GM18511 (cell line): ENCODE results near the gene COPE.
"Not testable (repeated sequence)": the region's sequence is repeated elsewhere in the genome, so short reads cannot be mapped to it uniquely, and the experiment has no call there.

Source experiments
- ATAC-seq: cut with Tn5 transposase; IDR thresholded peaks from one replicate; pipeline ENCODE4 v1.9.1; 2021; ENCODE audit warnings: mild to moderate bottlenecking, moderate library complexity; ENCODE audit not compliant: unreplicated experiment

COPE gene

DNA sequence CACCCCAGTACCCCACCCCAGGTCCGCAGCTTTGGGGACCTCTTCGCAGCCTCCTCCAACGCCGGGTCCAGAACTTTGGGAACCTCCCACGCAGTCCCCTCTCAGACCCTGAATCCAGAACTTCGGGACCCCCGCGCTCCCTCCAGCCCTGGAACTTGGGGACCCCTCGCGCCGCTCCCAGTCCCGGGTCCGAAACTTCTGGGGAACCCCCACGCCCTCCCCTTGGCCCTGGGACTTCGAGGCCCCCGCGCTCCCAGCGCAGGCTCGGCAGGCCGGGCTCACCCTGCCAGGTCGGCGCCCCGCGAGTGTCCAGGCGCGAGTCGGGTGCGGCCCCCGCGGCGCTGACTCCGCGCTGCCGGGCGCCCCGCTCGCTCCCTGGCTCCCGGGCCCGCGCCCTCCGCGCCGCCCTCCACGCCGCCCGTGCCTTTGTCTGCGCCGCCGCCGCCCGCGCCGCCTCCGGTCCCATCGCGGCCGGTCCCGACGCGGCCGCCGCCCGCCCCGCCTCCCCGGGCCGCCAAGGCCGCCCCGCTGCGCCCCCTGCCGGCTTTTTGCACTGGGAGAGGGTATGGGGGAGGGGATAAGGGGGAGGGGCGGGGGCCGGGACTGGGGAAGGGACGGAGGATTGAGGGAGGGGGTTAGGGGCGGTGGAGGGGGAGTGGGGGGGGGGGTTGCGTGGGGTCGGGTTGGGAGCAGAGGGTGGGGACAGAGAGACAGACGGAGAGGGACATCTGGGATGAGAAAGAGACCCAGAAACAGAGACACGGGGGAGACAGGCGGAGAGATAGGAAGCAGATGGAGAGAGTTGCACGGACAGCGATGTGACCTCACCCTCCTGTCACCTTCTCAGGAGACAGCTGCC is 21.8 kb upstream of the COPE start, which contains the start of gene HOMER3:
Gene HOMER3 (minus strand): TSS at position 449 of the 859 bp plus-strand sequence. CDS start 2,235 bp downstream, outside the sequence.
- no peak for ATAC-seq

DNA sequence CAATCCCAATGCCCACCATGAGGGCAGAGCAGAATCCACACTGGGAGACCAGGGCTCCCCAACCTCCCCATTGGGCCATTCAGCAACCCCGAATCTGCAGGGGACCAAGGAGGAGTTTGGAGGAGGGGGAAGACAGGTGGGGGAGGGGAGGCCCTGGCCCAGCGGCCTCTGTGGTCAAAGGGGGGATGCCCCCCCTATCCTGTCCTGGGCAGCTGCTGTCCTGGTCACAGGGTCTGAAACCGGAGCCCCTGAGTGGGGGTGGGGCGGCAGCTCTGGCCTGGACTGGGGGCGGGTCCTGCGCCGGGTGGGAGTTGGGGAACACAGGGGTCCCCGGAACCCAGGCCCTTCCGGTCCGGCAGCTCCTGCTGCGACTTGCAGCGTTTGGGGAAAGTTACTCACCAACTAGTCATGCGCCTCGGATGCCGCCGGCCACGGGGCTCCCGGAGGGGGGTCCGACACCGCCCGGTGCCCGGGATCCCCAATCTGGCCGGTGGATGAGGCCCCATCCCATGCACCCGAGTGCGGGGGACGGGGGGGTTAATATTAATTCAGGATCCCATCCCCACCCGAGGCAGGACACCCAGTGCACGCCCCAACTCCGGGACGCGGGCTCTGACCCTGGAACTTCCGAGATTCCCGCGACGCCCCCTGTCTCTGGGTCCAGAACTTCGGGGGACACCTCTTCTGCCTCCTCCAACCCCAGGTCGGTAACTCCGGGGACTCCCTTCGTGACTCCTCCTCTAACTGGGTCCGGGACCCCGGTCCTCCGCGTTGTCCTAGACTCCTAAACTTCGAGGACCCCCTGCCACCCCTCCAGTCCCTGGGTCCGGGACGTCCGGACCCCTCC is 21.0 kb upstream of the COPE start:
- no peak for ATAC-seq

DNA sequence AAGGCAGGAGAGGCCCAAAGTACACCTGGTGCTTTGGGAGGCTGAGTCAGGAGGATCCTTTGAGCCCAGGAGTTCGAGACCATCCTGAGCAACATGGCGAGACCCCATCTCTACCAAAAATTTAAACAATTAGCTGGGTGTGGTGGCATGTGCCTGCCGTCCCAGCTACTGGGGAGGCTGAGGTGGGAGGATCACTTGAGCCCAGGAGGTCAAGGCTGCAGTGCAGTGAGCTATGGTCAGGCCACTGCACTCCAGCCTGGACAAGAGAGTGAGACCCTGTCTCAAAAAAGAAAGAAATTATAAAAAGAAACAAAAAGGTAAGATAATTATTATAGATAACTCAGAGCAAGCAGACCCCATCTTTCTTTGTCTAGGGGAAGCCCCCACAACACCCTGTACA is 20.0 kb upstream of the COPE start:
- ATAC-seq, result no peak

DNA sequence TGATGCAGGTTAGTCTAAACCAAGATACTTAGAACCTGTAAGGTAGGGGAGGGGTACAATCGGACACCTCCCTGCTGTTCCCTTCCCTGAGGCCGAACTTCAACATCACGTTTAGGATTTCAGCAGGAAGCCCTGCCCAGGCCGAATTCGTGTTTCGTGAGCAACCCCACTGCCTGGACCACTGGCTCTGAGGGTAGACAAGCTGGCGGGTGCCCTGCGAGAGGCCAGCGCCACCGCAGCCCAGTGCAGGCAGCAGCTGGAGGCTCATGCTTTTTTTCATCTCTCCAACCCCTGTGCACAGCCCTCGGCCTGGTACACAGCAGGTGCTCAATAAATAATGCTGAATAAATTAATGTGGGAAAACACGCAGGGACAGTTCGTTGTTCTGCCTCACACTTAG is 14.1 kb upstream of the COPE start:
- no peak for ATAC-seq

DNA sequence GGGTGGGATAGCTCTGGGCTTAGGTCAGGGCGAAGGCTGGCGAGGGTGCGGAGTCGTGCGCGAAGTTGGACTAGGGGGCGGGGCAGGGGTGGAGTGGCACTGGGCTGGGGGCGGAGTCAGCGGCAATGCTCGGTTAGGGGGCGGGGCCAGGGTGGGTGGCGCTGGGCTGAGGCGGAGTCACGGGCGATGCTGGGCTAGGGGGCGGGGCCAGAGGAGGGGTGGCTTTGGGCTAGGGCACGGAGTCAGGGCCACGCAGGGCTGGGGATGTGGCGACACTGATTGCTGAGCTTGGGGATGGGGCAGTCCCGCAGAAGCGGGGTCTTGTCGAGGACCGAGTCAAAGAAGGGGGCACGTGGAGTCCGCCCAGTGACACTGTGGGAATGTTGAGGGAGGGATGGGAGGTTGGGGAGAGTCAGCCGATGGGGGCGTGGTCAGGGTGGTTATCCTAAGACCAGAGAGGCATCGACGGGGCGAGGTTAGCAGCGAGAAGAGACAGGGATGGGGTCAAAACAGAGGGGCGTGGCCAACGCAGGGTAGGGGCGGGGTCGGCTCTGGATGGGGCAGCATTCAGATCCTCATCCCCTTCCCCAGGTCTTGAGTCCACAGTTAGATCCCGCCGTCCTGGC is 13.1 kb upstream of the COPE start:
- no peak for ATAC-seq

DNA sequence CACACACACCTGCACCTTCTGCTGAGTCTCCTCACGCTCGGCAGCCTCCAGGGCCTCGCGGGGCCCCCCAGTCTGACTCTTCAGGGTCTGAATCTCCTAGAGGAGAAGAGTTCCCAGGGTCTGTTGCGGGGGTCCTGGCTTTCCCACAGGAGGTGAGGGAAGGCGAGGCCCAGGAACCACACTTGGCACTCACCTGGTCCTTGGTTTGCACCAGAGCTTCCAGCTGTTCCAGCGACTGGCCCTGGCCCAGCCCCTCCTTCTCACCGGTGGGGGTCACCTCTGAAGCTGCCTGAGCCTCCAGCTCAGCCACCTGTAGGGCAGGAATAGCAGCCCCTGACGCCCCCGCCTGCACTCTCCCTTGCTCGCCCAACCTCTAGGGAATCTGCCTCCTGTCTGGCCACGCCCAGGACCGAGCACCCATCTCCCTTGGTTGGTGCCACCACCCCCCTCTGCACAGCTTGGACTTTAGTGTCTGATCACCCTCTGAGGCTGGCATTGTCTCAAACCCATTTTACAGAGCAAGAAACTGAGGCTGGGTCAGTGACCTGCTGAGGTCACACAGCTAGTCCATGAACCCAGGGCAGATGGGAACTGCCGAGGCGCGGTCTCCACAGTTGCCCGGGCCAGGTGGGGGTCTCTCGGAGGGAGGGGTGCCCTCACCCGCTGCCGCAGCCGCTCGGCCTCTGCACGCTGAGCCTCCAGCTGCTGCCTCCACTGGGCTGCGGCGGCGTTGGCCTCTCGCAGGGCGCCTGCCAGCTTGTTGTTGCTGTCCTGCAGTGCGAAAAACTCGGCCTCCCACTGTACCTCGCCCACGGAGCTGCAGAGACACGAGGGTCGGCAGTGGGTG is 12.4 kb upstream of the COPE start:
- ATAC-seq, result no peak

DNA sequence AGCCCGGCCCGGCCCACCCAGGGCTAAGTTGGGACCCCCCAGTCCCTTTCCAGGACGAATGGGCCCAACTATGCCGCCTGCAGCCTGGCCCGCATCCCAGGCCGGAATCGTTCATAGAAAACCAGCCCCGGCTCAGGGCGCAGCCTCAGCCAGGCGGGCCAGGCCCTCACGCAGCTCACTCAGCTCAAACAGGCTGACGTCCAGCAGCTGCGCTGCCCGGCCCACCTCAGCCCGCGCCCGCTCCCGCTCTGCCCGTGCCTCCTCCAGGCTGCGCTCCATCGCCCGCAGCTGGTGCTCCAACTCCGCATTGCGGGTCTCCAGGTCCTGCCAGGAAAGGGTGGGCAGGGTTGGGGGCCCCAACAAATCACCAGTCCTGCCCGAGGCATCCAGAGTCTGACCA is 10.1 kb upstream of the COPE start:
- ATAC-seq, result no peak

DNA sequence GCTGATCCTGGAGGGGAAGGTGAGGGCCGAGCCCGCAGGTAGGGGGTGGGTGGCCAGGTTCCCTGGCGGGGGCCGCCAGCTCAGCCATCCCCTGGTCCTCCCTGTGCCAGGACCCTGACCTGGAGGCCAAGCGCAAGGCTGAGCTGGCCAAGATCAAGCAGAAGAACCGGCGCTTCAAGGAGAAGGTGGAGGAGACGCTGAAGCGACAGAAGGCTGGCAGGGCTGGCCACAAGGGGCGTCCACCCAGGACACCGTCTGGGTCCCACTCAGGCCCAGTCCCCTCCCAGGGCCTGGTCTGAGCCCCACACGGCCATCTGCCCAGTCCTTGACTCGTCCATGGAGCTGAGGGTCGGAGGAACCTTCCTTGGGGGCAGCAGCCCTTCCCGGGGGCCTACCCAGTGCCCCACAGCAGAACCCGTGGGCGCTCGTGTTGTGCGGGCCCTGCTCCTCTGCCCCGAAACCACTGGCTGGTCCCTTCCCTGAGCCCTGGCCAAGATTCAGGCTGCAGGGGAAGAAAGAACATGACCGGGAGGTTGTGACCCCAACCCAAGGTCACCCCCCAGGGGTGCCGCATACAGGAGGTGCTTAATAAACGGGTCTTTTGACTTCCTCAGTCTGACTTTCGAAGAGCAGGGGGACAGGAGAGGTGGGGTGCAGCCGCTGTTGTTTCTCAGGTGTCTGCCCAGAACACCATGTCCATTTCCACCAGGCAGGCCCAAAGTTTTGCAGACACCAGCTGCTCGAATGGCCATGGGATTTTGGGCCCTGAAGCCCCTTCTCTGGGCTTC is 9.0 kb upstream of the COPE start:
- no peak for ATAC-seq

DNA sequence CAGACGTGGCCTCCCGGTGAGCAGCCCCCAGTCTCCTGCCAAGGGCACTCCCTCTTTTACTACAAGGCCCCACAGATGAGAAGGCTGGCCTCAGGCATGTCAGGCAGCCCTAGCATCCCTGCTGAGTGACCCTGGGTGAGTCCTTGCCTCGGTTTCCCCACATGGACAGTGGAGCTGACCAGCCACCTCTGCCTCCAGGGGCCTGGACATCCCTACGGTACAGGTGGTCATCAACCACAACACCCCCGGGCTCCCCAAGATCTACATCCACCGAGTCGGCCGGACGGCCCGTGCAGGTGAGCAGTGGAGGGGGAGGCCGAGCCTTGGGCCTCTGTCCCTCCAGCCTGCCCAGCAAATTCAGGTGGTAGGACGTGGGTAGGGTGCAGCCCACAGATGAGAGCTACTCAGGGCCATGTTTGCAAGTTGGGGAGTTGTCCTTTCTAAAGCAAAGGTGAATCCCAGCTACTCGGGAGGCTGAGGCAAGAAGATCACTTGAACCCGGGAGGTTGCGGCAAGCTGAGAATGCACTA is 5.6 kb upstream of the COPE start:
- ATAC-seq, result no peak

DNA sequence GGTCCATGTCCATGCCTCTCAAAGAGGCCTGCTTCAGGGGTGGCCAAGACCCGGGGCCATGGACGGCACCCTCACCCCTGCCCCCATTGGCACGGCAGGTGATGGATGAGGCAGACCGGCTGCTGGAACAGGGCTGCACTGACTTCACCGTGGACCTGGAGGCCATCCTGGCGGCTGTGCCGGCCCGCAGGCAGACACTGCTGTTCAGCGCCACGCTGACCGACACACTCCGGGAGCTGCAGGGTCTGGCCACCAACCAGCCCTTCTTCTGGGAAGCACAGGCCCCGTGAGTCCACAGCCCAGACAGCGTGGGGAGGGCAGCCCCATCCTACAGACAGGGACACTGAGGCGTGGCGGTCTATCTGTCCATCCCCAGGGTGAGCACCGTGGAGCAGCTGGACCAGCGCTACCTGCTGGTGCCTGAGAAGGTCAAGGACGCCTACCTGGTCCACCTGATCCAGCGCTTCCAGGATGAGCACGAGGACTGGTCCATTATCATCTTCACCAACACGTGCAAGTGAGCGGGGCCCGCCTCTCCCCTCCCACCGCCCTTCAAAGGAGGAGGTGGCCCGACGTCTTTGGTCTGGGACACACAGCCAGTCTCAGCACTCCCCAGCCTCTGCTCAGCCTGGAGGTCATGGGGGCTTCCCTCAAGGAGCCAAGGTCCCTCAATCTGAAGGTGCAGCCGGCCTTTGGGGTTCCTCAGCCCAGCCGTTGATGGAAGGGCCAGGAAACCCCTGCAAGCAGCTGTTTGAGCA is 3.2 kb upstream of the COPE start:
- ATAC-seq, result no peak

DNA sequence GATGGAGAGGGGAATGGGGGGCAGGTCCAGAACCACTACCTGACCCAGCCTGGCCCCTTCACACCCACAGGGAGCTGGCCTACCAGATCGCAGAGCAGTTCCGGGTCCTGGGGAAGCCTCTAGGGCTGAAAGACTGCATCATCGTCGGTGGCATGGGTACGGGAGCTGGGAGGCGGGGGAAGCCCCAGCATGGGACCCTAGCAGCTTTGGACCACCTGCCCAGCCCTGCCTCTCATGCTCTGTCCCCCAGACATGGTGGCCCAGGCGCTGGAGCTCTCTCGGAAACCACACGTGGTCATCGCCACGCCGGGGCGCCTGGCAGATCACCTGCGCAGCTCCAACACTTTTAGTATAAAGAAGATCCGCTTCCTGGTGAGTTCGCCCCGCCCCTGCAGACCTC is 2.4 kb upstream of the COPE start:
- ATAC-seq, result no peak

DNA sequence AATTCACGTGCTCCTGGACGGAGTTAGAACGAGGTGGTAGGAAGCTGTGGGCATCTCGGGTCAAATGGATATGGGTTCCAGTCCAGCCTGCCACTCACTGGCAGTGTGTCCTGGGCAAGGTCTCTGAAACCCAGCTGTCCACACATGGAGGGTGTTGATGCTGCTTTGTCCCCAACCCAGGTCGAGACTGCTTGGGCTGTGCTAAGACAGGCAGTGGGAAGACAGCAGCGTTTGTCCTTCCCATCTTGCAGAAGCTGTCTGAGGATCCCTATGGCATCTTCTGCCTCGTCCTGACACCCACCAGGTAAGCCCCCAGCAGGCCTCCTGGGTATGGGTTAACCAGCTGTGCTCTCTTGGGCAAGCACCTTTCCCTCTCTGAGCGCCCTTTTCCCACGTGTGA is 1.2 kb upstream of the COPE start:
- no peak for ATAC-seq

DNA sequence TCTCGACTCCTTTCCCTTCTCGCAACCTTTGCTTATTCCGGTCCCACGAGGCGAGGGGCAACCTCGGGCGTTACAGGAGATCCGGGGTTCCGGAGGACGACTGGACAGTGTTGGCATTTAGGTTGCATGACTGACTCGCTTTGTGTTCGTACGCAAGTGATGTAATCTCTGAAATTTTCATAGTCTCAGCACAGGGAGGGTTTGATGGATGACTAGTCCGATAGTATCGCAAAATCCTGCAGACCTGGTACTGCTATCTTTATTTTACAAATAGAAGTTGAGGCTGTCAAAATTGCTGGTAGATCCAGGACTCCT is 670 bp upstream of the COPE start:
- ATAC-seq, result no peak

DNA sequence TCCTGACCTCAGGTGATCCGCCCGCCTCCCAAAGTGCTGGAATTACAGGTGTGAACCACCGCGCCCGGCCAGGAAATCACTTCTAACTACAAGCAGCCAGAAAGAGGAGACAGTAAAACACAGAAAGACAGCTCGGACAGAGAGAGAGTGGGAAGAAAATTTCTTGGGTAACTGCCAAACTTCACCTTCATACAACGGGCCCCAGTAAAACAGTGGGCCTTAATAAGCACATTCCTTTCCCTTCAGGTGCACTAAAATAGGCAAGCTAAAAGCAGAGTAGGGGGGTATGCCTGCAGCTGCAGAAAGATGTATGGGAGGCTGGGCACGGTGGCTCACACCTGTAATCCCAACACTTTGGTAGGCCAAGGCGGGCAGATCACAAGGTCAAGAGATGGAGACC is 1.6 kb downstream of the COPE start:
- ATAC-seq, result not testable (repeated sequence)

DNA sequence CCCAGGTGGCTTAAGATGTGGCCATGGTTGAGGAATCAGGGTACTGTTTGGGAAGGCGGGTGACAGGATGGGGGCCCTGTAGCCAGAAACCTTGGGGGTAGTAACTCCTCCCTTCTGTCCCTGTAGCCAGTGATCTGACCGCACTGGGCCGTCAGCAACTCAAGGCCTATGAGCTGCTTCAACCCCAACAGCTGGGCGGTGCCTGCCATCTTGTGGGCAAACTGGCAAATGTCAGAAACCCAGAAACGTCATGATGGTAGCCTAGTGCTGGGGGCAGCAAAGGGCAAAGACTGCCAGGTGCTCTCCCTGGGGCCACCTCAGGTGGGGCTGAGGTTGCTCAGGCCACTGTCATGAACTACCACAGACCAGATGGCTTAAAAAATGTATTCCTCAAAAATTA is 3.5 kb downstream of the COPE start:
- ATAC-seq, result no peak

DNA sequence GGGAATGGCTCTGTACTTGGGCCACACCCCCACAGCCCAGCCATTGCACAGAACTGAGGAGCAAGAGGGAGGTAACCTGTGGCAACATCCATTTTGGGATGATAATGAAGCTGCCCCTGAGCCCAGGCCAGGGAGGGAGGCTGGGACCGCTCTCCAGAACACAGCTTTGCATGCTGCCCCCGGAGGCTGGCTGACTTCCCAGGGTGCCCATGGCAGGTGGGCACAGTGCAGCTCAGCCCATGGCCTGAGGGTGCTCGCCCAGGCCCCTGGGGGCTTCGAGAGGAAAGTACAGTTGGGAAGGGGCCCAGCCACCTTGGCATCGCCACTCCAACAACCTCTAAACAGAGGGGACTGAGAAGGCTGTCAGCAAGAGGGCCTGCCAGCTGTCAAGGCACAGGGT is 5.7 kb downstream of the COPE start:
- no peak for ATAC-seq

DNA sequence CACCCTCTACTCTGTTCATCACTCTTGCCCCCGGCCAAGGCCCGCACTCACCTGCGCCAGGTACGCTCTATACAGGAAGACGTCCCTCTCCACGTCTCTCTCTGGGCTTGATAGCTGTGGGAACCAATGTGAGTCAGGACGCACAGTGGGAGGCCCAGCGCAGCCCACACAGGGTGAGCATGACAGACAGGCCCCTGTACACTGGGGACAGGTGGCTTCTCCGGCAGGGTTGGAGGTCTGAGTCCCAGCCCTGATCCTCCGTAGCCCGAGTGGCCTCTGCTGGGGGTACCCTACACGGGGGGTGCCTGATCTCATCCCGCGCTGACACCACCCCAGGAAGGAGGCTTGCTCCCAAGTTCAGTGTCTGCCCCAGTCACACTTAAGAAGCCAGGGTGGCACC is 6.3 kb downstream of the COPE start:
- ATAC-seq, result no peak

DNA sequence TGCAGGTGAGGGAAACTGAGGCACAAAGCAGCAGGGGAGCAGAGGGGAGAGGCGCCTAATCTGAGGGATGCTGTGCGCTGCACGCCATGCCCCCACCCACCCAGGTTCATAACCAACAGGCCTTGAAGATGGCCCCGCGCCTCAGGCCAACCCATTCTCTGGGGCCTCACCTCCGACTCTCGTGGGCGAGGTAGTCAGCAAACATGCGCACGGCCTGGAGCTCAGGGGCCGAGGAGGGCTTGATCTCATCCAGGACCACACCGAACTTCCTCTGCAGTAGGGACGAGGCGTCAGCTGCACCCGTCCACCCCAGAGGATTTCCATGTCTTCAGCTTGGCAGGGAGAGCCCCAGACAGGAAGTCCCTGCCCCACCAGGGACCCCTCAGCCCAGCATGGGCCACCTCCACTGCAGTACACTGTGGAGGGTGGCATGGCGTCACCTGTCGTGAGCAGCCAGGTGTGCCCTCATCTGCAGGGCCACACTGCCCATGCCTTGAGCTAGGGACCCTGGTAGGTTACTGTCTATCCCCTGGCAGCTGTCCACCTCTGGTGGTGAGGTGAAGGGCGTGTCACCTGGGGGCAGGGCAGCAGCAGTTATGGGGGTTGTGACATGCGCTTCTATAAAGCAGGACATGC is 8.3 kb downstream of the COPE start:
- no peak for ATAC-seq

DNA sequence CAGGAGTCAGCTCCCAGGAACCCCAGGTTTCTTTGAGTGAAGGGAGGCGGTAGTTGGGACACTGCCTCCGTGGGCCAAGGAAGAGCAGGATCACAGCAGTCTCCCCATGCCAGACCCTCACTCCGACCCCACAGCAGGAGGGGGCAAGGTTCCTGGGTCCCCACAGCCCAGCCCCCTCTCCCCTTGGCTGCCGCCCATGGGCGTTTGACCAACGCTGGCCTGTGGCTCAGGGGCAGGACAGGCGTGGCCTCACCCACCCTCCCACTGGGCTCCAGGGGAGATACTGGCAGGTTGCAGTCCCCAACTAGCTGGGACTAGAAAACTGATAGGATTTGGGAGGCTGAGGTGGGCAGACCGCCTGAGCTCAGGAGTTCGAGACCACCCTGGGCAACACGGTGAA is 9.2 kb downstream of the COPE start:
- ATAC-seq, result no peak
